ENCODE measurements around the gene ATXN7L2. TPM values are rescaled to one million over a fixed set of nuclear protein-coding genes. Genes with fewer than 3 reads are reported as not detected.
"Not testable (repeated sequence)": the region's sequence is repeated elsewhere in the genome, so short reads cannot be mapped to it uniquely, and the experiment has no call there.

The ATXN7L2 gene, protein sequence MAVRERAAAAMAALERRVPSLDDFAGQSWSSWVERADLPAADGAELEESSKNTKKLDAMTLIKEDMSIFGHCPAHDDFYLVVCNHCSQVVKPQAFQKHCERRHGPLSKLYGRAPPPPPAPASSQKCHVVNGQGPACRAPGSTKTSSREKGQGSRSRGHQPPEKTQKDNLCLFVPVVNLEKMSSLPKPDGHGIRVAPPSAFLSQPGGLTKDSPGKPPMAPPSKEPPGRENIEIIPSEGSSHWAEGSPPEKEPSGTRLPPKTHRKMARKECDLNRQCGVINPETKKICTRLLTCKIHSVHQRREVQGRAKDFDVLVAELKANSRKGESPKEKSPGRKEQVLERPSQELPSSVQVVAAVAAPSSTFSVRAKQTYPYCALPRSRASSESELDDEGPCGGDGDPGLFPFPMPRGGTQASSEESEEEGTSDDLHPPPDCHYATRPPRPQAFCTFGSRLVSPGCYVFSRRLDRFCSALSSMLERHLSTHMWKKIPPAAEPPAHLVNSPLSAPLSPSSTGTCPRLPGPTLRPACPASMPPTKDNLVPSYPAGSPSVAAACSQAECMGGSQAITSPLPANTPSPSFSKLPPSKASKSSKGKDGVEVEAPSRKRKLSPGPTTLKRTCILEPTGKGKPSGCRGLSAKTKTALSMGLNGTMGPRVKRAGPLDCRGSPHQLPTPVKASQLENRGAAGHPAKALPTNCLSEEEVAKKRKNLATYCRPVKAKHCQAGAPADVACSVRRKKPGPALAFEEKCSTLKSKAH
- total RNA-seq (2014; rRNA removed; shearing (Covaris generic); ENCODE audit: low replicate concordance): 3.5 and 5.7 TPM in 2 replicates

DNA sequence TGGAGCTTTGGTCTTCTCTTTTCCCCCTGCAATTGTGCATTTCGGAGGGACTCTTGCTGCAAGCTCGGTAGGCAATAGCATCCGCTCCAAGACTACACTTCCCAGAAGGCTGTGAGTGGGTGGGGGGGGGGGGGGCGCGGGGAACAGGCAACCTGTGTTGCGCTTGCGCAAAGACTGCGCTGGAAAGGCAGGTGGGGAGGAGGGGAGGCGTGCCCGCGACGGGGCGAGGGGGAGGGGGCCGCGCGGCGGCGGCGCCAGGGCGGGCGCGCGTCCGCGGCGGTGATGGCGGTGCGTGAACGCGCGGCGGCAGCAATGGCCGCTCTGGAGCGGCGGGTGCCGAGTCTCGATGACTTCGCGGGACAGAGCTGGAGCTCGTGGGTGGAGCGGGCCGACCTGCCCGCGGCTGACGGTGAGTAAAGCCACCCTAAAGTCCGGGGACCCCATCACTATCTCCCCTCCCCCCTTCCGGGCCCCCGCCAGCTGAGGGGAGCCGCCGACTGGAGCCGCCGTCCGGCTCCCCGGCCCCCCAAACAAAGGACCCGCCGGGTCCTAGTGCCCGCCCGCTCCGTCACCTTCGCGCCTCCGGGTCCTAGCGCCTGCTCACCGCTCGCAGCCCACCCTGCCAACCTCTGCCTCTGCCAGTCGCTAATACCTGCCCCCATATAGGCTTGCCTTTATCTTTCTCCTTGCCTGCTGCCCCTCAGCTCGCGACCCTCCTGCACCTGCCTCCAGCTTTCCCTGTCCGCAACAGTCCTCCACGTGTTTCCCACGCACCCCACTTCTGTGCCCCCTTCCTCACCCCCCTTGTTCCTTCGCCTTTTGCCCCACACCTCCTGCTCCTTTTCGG is at the start of gene ATXN7L2:
TSS of gene ATXN7L2 (plus strand) at position 234 of the 847 bp plus-strand sequence. CDS start at position 283, 49 bp downstream.
- no peaks in the 10 kb centered on the region for H3K27me3 ChIP-seq (ENCODE audit: low read length)
- H4K20me1 ChIP-seq (ENCODE audit: insufficient read depth, low read depth, low read length): 0 out of 2 replicates have a peak, but pooled peaks cover 3% of the 10 kb centered on the region
- H2AFZ ChIP-seq (ENCODE audit: low read length): peak within 1 kb of the TSS; percentile 88
- H3K79me2 ChIP-seq (ENCODE audit: low read length): 0 out of 2 replicates have a peak, but pooled peaks cover 5% of the 10 kb centered on the region
- H3K36me3 ChIP-seq (ENCODE audit: insufficient read depth, low read length): no peaks in the 10 kb centered on the region
- peaks cover 23% of the 10 kb centered on the region for H3K4me1 ChIP-seq (ENCODE audit: low read length)
- peak within 1 kb of the TSS; percentile 85 for H3K9ac ChIP-seq (ENCODE audit: low read length)
- H3K9me2 ChIP-seq (replicated peaks; ENCODE audit: insufficient read depth, low read length): no peaks in the 10 kb centered on the region
- DNase-seq: peak; percentile 96
- peak within 1 kb of the TSS; percentile 94 for H3K4me2 ChIP-seq (ENCODE audit: low read depth, low read length, poor library complexity, severe bottlenecking)
- peak within 1 kb of the TSS; percentile 67 for H3K27ac ChIP-seq (ENCODE audit: low read length)
- H3K9me3 ChIP-seq (ENCODE audit: low read length): no peaks in the 10 kb centered on the region
- peak within 1 kb of the TSS; percentile 83 for H3K4me3 ChIP-seq (ENCODE audit: low read length)

DNA sequence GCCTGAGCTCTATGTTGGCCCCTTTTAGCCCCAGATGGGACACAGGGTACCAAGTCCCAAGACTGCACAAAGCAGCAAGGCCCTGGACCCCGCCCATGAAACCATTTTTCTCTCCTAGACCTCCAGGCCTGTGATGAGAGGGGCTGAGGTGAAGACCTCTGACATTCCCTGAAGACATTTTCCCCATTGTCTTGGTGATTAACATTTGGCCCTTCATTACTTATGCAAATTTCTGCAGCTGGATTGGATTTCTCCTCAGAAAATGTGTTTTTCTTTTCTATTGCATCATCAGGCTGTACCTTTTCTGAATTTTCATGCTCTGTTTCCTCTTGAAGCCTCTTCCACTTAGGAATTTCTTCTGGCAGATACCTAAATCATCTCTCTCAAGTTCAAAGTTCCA is 49.2 kb upstream of the ATXN7L2 start:
- H3K27ac ChIP-seq (ENCODE audit: low read length): no peak overlapping the region
- no peaks in the 10 kb centered on the region for H3K27me3 ChIP-seq (ENCODE audit: low read length)
- DNase-seq: no peak
- H3K9me2 ChIP-seq (replicated peaks; ENCODE audit: insufficient read depth, low read length): no peaks in the 10 kb centered on the region
- no peak overlapping the region for H3K9ac ChIP-seq (ENCODE audit: low read length)
- no peaks in the 10 kb centered on the region for H3K4me1 ChIP-seq (ENCODE audit: low read length)
- no peaks in the 10 kb centered on the region for H3K36me3 ChIP-seq (ENCODE audit: insufficient read depth, low read length)
- H3K4me2 ChIP-seq (ENCODE audit: low read depth, low read length, poor library complexity, severe bottlenecking): no peak overlapping the region
- no peak overlapping the region for H3K4me3 ChIP-seq (ENCODE audit: low read length)
- H2AFZ ChIP-seq (ENCODE audit: low read length): no peak overlapping the region
- no peaks in the 10 kb centered on the region for H3K9me3 ChIP-seq (ENCODE audit: low read length)
- H4K20me1 ChIP-seq (ENCODE audit: insufficient read depth, low read depth, low read length): no peaks in the 10 kb centered on the region
- no peaks in the 10 kb centered on the region for H3K79me2 ChIP-seq (ENCODE audit: low read length)

DNA sequence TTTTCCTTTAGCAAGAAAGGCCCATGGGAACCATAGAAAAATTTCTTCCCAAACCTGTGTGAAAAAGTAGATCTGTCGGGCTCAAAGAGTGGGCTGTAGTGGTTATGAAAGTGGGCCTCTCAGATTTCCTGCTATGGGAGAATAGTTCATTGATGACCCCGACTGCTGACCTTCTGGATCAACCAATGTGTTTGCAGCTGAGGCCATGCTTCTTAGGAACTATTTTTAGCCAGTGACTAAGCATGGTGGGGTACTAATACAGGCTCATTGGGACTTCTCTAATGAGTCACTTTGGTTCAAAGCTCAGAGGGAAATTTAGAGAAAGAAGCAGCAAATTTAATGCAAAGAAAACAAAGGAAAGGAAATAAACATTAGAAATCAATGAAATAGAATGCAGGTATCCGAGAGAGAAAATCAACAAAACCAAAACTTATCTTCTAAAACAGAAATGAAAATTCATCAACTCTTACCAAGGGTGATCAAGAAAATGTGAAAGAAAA is 44.9 kb upstream of the ATXN7L2 start:
- no peaks in the 10 kb centered on the region for H3K36me3 ChIP-seq (ENCODE audit: insufficient read depth, low read length)
- H3K27me3 ChIP-seq (ENCODE audit: low read length): peaks cover 3% of the 10 kb centered on the region; the same call in 1 of the 2 replicates
- no peak overlapping the region for H3K4me3 ChIP-seq (ENCODE audit: low read length)
- no peaks in the 10 kb centered on the region for H3K79me2 ChIP-seq (ENCODE audit: low read length)
- no peaks in the 10 kb centered on the region for H3K9me3 ChIP-seq (ENCODE audit: low read length)
- H3K9me2 ChIP-seq (replicated peaks; ENCODE audit: insufficient read depth, low read length): no peaks in the 10 kb centered on the region
- H3K4me1 ChIP-seq (ENCODE audit: low read length): no peaks in the 10 kb centered on the region
- no peak overlapping the region for H3K4me2 ChIP-seq (ENCODE audit: low read depth, low read length, poor library complexity, severe bottlenecking)
- no peak overlapping the region for H2AFZ ChIP-seq (ENCODE audit: low read length)
- no peak overlapping the region for H3K9ac ChIP-seq (ENCODE audit: low read length)
- H4K20me1 ChIP-seq (ENCODE audit: insufficient read depth, low read depth, low read length): no peaks in the 10 kb centered on the region
- H3K27ac ChIP-seq (ENCODE audit: low read length): no peak overlapping the region
- DNase-seq: no peak

DNA sequence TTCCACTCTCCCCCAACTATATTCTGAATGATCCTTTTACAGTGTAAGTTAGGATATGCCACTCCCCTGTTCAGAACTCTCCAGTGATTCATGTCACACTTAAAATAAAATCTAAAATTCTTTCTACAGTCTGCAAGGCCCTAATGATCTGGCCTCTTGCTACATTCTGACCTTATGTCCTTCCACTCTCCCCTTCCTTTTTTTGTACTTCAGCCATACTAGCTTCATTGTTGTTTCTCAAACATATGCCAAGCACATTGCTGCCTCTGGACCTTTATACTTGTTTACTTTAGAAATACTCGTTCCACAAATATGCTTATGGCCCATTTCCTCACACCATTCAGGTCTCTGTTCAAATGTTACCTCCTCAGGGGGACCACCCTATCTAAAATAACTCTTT is 42.6 kb upstream of the ATXN7L2 start:
- Histone ChIP-seq H3K27me3 (ENCODE audit: low read length) (peaks cover 3% of the 10 kb centered on the region; the same call in 1 of the 2 replicates), H4K20me1 (ENCODE audit: insufficient read depth, low read depth, low read length) (no peaks in the 10 kb centered on the region), H3K27ac (ENCODE audit: low read length) (no peak overlapping the region), H3K4me2 (ENCODE audit: low read depth, low read length, poor library complexity, severe bottlenecking) (no peak overlapping the region), H3K79me2 (ENCODE audit: low read length) (no peaks in the 10 kb centered on the region), H3K9me3 (ENCODE audit: low read length) (no peaks in the 10 kb centered on the region), H3K4me3 (ENCODE audit: low read length) (no peak overlapping the region), H2AFZ (ENCODE audit: low read length) (no peak overlapping the region), H3K9me2 (replicated peaks; ENCODE audit: insufficient read depth, low read length) (no peaks in the 10 kb centered on the region), H3K4me1 (ENCODE audit: low read length) (no peaks in the 10 kb centered on the region), H3K9ac (ENCODE audit: low read length) (no peak overlapping the region), H3K36me3 (ENCODE audit: insufficient read depth, low read length) (no peaks in the 10 kb centered on the region)
- no peak for DNase-seq

DNA sequence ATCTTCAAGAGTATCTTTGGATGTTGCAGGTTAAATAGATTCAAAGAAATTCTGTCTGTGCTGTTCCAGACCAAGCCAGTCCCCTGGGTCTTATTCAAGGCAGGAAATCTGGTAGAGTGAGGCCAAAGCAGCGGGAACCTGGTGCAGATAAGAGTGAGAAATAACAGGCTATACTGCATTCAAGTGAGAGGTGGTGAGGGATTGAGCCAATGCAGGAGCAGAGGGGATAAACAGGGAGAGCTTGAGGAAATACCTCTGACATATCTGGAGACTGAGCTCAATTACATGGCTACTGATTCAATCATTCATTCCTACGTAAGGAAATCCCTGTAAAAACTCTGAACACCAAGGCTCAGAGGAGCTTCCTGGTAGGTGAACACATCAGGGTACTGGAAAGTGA is 40.2 kb upstream of the ATXN7L2 start:
- H2AFZ ChIP-seq (ENCODE audit: low read length): no peak overlapping the region
- no peaks in the 10 kb centered on the region for H3K9me3 ChIP-seq (ENCODE audit: low read length)
- no peak overlapping the region for H3K9ac ChIP-seq (ENCODE audit: low read length)
- H3K27me3 ChIP-seq (ENCODE audit: low read length): peaks cover 3% of the 10 kb centered on the region; the same call in 1 of the 2 replicates
- DNase-seq: no peak
- no peaks in the 10 kb centered on the region for H3K79me2 ChIP-seq (ENCODE audit: low read length)
- H3K36me3 ChIP-seq (ENCODE audit: insufficient read depth, low read length): no peaks in the 10 kb centered on the region
- no peak overlapping the region for H3K4me2 ChIP-seq (ENCODE audit: low read depth, low read length, poor library complexity, severe bottlenecking)
- no peak overlapping the region for H3K4me3 ChIP-seq (ENCODE audit: low read length)
- no peak overlapping the region for H3K27ac ChIP-seq (ENCODE audit: low read length)
- no peaks in the 10 kb centered on the region for H3K9me2 ChIP-seq (replicated peaks; ENCODE audit: insufficient read depth, low read length)
- no peaks in the 10 kb centered on the region for H4K20me1 ChIP-seq (ENCODE audit: insufficient read depth, low read depth, low read length)
- H3K4me1 ChIP-seq (ENCODE audit: low read length): no peaks in the 10 kb centered on the region

DNA sequence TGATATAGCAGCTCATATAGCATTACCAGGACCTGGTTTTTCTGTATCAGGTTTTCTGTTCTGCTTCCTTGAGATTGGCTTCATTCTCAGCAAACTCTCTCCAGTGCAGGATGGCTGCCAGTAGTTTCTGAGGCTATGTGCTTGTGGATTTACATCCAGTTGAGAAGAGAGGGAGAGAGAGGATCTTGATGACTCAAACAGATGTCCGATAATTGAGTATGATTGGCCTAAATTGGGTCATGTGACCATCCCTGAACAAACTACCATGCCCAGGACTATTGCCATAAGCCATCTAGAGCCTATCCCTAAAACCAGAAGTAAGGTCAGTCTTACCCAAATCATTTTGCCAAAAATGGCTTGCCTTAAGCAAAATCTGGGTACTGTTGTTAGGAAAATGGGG is 39.4 kb upstream of the ATXN7L2 start:
- Histone ChIP-seq H3K27me3 (ENCODE audit: low read length) (peaks cover 3% of the 10 kb centered on the region; the same call in 1 of the 2 replicates), H2AFZ (ENCODE audit: low read length) (no peak overlapping the region), H3K79me2 (ENCODE audit: low read length) (no peaks in the 10 kb centered on the region), H3K27ac (ENCODE audit: low read length) (no peak overlapping the region), H4K20me1 (ENCODE audit: insufficient read depth, low read depth, low read length) (no peaks in the 10 kb centered on the region), H3K36me3 (ENCODE audit: insufficient read depth, low read length) (no peaks in the 10 kb centered on the region), H3K4me1 (ENCODE audit: low read length) (no peaks in the 10 kb centered on the region), H3K9me2 (replicated peaks; ENCODE audit: insufficient read depth, low read length) (no peaks in the 10 kb centered on the region), H3K4me3 (ENCODE audit: low read length) (no peak overlapping the region), H3K9me3 (ENCODE audit: low read length) (no peaks in the 10 kb centered on the region), H3K9ac (ENCODE audit: low read length) (no peak overlapping the region), H3K4me2 (ENCODE audit: low read depth, low read length, poor library complexity, severe bottlenecking) (no peak overlapping the region)
- no peak for DNase-seq

DNA sequence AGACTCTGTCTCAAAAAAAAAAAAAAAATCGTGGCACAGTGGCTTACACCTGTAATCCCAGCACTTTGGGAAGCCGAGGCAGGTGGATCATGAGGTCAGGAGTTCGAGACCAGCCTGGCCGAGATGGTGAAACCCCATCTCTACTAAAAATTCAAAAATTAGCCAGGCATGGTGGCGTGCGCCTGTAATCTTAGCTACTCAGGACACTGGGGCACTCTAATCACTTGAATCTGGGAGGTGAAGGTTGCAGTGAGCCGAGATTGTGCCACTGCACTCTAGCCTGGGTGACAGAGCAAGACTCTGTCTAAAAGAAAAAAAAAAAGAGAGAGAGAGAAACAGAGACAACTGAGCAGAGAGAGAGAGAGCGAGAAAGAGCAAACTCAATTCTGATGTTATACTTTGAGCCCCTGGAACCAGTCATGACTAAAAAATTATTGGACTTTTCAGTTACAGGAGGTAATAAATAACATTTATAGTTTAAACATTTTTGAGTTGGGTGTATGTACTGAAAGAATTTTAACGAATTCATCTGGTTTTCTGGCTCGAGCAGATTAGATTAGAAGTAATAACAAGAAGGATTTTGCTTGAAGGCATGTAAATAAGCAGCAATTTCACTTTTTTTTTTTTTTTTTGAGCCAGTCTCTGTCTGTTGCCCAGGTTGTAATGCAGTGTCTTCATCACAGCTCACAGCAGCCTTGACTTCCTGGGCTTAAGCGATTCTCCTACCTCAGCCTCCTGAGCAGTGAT is 37.6 kb upstream of the ATXN7L2 start:
- H3K9ac ChIP-seq (ENCODE audit: low read length): not testable (repeated sequence)

More for the DNA sequence above, 37.6 kb upstream of the ATXN7L2 start:
- H3K36me3 ChIP-seq (ENCODE audit: insufficient read depth, low read length); H2AFZ ChIP-seq (ENCODE audit: low read length); H3K4me1 ChIP-seq (ENCODE audit: low read length); H4K20me1 ChIP-seq (ENCODE audit: insufficient read depth, low read depth, low read length); H3K27me3 ChIP-seq (ENCODE audit: low read length); H3K4me3 ChIP-seq (ENCODE audit: low read length); H3K9me2 ChIP-seq (replicated peaks; ENCODE audit: insufficient read depth, low read length); H3K4me2 ChIP-seq (ENCODE audit: low read depth, low read length, poor library complexity, severe bottlenecking); H3K27ac ChIP-seq (ENCODE audit: low read length); H3K79me2 ChIP-seq (ENCODE audit: low read length); H3K9me3 ChIP-seq (ENCODE audit: low read length); DNase-seq: not testable (repeated sequence)
